Uterus (tissue), 2 donors: Measurements from ENCODE around the gene USP47.

ENCODE experiments used
- CTCF ChIP-seq, 4 experiments: fragments of 200-600 bp in 2 of 4; fragments of 450-650 bp in 2 of 4; sonication (generic) in 2 of 4; IDR thresholded peaks; one replicate each; pipeline ENCODE4 v1.5.1; 2016 to 2019; ENCODE audit warnings: antibody characterized with exemption in 4 of 4, mild to moderate bottlenecking in 2 of 4, moderate library complexity in 1 of 4
- POLR2A ChIP-seq, 2 donors: fragments of 450-650 bp; IDR thresholded peaks; one replicate each; pipeline ENCODE4 v1.6.1; 2016; ENCODE audit warnings: antibody characterized with exemption in 2 of 2, mild to moderate bottlenecking in 1 of 2, moderate library complexity in 1 of 2

- TF ChIP-seq CTCF (IDR thresholded peaks at IDR 0.05), result no peak
- TF ChIP-seq POLR2A (IDR thresholded peaks at IDR 0.05), result no peak
These were observed 102.7 kb downstream of the USP47 start for GRCh38 chr11:11944444-11944843.
